Gastrocnemius medialis (tissue), 4 donors: ENCODE results near the gene PFKP. TPM values are rescaled to one million over a fixed set of nuclear protein-coding genes. Genes with fewer than 3 reads are reported as not detected.
"Not testable (repeated sequence)": the region's sequence is repeated elsewhere in the genome, so short reads cannot be mapped to it uniquely, and the experiment has no call there.

Experiments
- ATAC-seq, 2 donors: fragments of 150-250 bp; one replicate each; pipeline ENCODE4 v1.9.1; 2016
- DNase-seq, 2 donors: peaks; one replicate each; pipeline ENCODE4 v3.0.0-alpha.2; 2019
- H3K27ac ChIP-seq, 4 donors: fragments of 200-600 bp; sonication (generic); 1 replicate in 1 of 4; 2 replicates in 3 of 4; pipeline ENCODE4 v1.5.1; 2016 to 2018; ENCODE audit warnings: mild to moderate bottlenecking in 2 of 4, moderate library complexity in 1 of 4
- H3K27me3 ChIP-seq, 3 donors: fragments of 200-600 bp; sonication (generic) in 2 of 3; 1 replicate in 1 of 3; 2 replicates in 2 of 3; pipeline versions ENCODE4 v1.5.1 to v1.6.0; 2016 to 2019; ENCODE audit warnings: mild to moderate bottlenecking in 1 of 3, moderate library complexity in 1 of 3
- H3K36me3 ChIP-seq, 2 donors: fragments of 200-600 bp; sonication (generic) in 1 of 2; one replicate each; pipeline ENCODE4 v1.5.1; 2017 to 2018
- H3K4me1 ChIP-seq, 2 donors: fragments of 200-600 bp; sonication (generic) in 1 of 2; one replicate each; pipeline ENCODE4 v1.5.1; 2016 to 2017; ENCODE audit warnings: mild to moderate bottlenecking in 2 of 2
- H3K4me3 ChIP-seq, 4 donors: fragments of 200-600 bp; sonication (generic) in 3 of 4; 1 replicate in 1 of 4; 2 replicates in 3 of 4; pipeline ENCODE4 v1.5.1; 2016 to 2019; ENCODE audit warnings: mild to moderate bottlenecking in 2 of 4
- H3K9me3 ChIP-seq, 3 donors: fragments of 200-600 bp; sonication (generic) in 2 of 3; 1 replicate in 1 of 3; 2 replicates in 2 of 3; pipeline ENCODE4 v1.5.1; 2016 to 2019
- POLR2A ChIP-seq, 2 donors: fragments of 450-650 bp; IDR thresholded peaks; one replicate each; pipeline ENCODE4 v1.6.1; 2017; ENCODE audit warnings: antibody characterized with exemption in 2 of 2, mild to moderate bottlenecking in 2 of 2, moderate library complexity in 2 of 2
- in situ Hi-C, 4 donors: fragments of 200-750 bp; cut with MboI; loops; one replicate each; pipeline versions ENCODE4 v1.15.0 to v1.8.0; 2017; ENCODE audit warnings: low sequenced_read_pairs in 4 of 4
- intact Hi-C: fragments of 100-400 bp; cut with DNase I; formaldehyde crosslinking; loops from one replicate; pipeline ENCODE4 v1.15.1; 2023; ENCODE audit warnings: low total_unique reads
- total RNA-seq, 4 donors: library from RNA; depleted of rRNA; stranded (reverse); fragments of >200 nt; gene quantifications; one replicate each; pipeline versions ENCODE4 v1.1.0 to v1.2.3, GENCODE V29; 2016
- TF ChIP-seq, protein P1 (sequence below), 5 experiments: fragments of 450-650 bp in 3 of 5; fragments of 200-600 bp in 2 of 5; sonication (generic) in 2 of 5; IDR thresholded peaks in 4 of 5; conservative IDR thresholded peaks in 1 of 5; 1 replicate in 4 of 5; 2 replicates in 1 of 5; pipeline ENCODE4 v1.5.1; 2016 to 2019; ENCODE audit warnings: antibody characterized with exemption in 5 of 5, mild to moderate bottlenecking in 3 of 5, moderate library complexity in 3 of 5

The PFKP gene
- total RNA-seq, 4 donors from 2014 or later = 21.3 to 171 (median 38.9) TPM

DNA sequence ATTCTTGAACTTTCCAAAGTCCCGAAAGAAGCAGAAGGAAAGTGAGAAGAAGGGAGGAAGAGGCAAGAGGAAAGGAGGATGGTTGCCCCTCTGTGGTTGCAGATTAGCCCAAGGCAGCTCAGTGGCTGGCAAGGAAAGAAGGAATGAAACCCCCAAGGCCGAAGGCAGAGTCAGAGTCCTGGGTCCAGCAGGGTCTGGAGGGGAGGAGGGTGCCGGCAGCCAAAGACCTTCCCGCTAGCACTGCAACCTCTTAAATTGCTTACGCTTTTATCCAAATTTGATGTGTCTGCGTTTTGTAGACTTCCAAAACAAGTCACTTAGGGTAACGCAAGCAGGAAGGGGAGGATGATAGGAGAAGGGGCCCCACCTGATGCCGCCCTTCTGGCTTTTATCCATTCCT, 7.4 kb upstream of the PFKP start:
- H3K36me3 ChIP-seq = no peaks in the 10 kb centered on the region
- H3K9me3 ChIP-seq = no peaks in the 10 kb centered on the region
- intact Hi-C loops = no loop called here
- H3K4me1 ChIP-seq = no peaks in the 10 kb centered on the region
- ATAC-seq (no peak), DNase-seq (no peak)
- no peak for TF ChIP-seq POLR2A (IDR thresholded peaks at IDR 0.05)
- TF ChIP-seq, protein P1, sequence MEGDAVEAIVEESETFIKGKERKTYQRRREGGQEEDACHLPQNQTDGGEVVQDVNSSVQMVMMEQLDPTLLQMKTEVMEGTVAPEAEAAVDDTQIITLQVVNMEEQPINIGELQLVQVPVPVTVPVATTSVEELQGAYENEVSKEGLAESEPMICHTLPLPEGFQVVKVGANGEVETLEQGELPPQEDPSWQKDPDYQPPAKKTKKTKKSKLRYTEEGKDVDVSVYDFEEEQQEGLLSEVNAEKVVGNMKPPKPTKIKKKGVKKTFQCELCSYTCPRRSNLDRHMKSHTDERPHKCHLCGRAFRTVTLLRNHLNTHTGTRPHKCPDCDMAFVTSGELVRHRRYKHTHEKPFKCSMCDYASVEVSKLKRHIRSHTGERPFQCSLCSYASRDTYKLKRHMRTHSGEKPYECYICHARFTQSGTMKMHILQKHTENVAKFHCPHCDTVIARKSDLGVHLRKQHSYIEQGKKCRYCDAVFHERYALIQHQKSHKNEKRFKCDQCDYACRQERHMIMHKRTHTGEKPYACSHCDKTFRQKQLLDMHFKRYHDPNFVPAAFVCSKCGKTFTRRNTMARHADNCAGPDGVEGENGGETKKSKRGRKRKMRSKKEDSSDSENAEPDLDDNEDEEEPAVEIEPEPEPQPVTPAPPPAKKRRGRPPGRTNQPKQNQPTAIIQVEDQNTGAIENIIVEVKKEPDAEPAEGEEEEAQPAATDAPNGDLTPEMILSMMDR (IDR thresholded peaks at IDR 0.05 in 4 of 5, conservative IDR thresholded peaks at IDR 0.05 in 1 of 5) = no peak
- no peak overlapping the region for H3K27ac ChIP-seq
- H3K27me3 ChIP-seq = no peaks in the 10 kb centered on the region
- no peak overlapping the region for H3K4me3 ChIP-seq
- in situ Hi-C loops = no loop called here

DNA sequence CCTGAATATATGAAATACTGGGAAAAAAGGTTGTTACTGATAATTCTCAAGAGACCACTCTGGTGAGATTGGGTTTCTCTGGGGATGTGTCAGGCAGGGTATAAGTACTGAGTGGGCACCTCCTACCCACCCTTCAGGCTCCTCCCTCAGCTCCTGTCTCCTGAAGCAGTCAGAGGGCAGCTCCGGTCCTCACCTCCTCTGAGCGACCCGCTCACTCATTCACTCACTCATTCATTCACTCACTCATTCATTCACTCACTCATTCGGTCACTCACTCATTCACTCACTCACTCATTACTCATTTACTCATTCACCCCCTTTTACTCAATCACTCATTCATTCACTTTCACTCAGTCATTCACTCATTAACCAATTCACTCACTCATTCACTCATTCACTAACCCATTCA, 6.9 kb upstream of the PFKP start:
- ATAC-seq (no peak), DNase-seq (no peak)
- TF ChIP-seq, protein P1 (IDR thresholded peaks at IDR 0.05 in 4 of 5, conservative IDR thresholded peaks at IDR 0.05 in 1 of 5) = no peak
- TF ChIP-seq POLR2A (IDR thresholded peaks at IDR 0.05) = no peak
- Histone ChIP-seq H3K4me3 (no peak overlapping the region), H3K4me1 (no peaks in the 10 kb centered on the region), H3K27me3 (no peaks in the 10 kb centered on the region), H3K9me3 (no peaks in the 10 kb centered on the region), H3K27ac (no peak overlapping the region), H3K36me3 (no peaks in the 10 kb centered on the region)
- intact Hi-C loops (no loop called here), in situ Hi-C loops (no loop called here)

DNA sequence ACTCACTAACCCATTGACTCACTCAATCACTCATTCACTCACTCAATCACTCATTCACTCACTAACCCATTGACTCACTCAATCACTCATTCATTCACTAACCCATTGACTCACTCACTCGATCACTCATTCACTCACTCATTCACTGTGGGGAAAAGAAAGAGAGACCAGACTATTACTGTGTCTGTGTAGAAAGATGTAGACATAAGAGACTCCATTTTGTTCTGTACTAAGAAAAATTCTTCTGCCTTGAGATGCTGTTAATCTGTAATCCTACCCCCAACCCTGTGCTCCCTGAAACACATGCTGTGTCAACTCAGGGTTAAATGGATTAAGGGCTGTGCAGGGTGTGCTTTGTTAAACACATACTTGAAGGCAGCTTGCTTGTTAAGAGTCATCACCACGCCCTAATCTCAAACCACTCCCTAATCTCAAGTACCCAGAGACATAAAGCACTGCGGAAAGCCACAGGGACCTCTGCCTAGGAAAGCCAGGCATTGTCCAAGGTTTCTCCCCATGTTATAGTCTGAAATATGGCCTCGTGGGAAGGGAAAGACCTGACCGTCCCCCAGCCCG, 5.9 kb upstream of the PFKP start:
- H3K4me1 ChIP-seq, H3K27ac ChIP-seq, H3K36me3 ChIP-seq, H3K4me3 ChIP-seq, intact Hi-C loops, ATAC-seq, DNase-seq, H3K9me3 ChIP-seq, in situ Hi-C loops, H3K27me3 ChIP-seq: not testable (repeated sequence)

DNA sequence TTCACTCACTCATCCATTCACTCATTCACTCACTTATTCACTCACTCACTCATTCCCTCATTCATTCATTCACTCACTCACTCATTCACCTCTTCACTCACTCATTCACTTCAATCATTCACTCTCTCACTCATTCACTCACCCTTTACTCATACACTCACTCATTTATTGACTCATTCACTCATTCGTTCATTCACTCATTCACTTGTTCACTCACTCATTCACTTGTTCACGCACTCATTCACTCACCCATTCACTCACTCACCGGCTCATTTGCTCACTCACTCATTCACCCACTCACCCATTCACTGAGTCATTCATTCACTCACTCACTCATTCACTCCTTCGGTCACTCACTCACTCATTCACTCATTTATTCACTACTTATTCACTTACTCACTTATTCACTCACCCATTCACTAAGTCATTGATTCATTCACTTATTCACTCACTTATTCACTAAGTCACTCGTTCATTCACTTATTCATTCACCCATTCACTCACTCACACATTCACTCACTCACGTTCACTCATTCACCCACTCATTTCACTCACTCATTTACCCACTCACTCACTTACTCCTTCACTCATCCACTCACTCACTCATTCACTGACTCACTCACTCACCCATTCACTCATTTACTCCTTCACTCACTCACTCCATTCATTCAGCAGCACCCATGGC, 4.7 kb upstream of the PFKP start:
- H3K27me3 ChIP-seq = peaks cover 2 to 13% (median 3%) of the 10 kb centered on the region in 3 donors
- no peak overlapping the region for H3K4me3 ChIP-seq
- TF ChIP-seq POLR2A (IDR thresholded peaks at IDR 0.05) = no peak
- TF ChIP-seq, protein P1 (IDR thresholded peaks at IDR 0.05 in 4 of 5, conservative IDR thresholded peaks at IDR 0.05 in 1 of 5) = no peak
- no peak overlapping the region for H3K27ac ChIP-seq
- no peaks in the 10 kb centered on the region for H3K9me3 ChIP-seq
- intact Hi-C loops (no loop called here), in situ Hi-C loops (no loop called here)
- ATAC-seq = no peak
- H3K36me3 ChIP-seq = no peaks in the 10 kb centered on the region
- H3K4me1 ChIP-seq = peaks cover 0 to 12% of the 10 kb centered on the region in 2 donors
- no peak for DNase-seq

DNA sequence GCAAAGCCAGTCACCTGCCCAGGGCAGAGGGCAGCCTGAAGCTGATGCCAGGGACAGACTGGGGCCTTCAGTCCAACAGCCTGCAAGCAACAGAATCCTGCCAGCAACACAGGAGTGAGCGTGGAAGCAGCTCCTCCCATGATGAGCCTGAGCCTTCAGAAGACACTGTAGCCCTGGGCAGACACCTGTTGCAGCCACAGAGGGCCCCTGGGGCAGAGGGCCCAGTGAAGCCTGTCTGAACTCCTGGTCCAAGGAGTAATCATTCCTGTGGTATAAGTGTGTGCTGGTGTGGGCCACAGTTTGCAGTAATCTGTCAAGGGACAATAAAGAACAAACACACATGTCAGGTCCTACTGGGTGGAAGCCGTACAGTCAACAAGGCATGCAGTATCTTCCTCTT, 2.9 kb upstream of the PFKP start:
- Histone ChIP-seq H3K36me3 (no peaks in the 10 kb centered on the region), H3K4me3 (no peak overlapping the region), H3K4me1 (peaks cover 0 to 22% of the 10 kb centered on the region in 2 donors), H3K27ac (no peak overlapping the region), H3K9me3 (no peaks in the 10 kb centered on the region), H3K27me3 (peaks cover 11 to 24% (median 17%) of the 10 kb centered on the region in 3 donors)
- intact Hi-C loops (no loop called here), in situ Hi-C loops (no loop called here)
- DNase-seq = no peak
- no peak for ATAC-seq
- TF ChIP-seq, protein P1 (IDR thresholded peaks at IDR 0.05 in 4 of 5, conservative IDR thresholded peaks at IDR 0.05 in 1 of 5) = no peak
- TF ChIP-seq POLR2A (IDR thresholded peaks at IDR 0.05) = no peak
